A549 (cell line): Measurements from ENCODE around the gene SLC25A5.

Source experiments
- BHLHE40 ChIP-seq: IDR thresholded peaks from 2 replicates; pipeline ENCODE4 v1.6.1; 2012; ENCODE audit warnings: low read depth, low read length, inconsistent platforms
- CBX2 ChIP-seq: fragments of 200-600 bp; sonication (generic); IDR thresholded peaks from 2 replicates; pipeline ENCODE4 v1.6.1; 2016; ENCODE audit warnings: low read depth, mild to moderate bottlenecking, borderline replicate concordance
- CTCF ChIP-seq: fragments of >200 bp; sonication (Bioruptor Twin); formaldehyde crosslinking; IDR thresholded peaks from 3 replicates; pipeline ENCODE4 v1.5.1; 2016
- EP300 ChIP-seq, 2 experiments: fragments of >200 bp; sonication (Bioruptor Twin); formaldehyde crosslinking; IDR thresholded peaks; 2 replicates in 1 of 2; 3 replicates in 1 of 2; pipeline ENCODE4 v1.6.1; 2016 to 2017
- FOSL2 ChIP-seq, 2 experiments: fragments of 450-650 bp in 1 of 2; fragments of >200 bp in 1 of 2; sonication (Bioruptor Twin) in 1 of 2; formaldehyde crosslinking; IDR thresholded peaks; 2 replicates each; pipeline versions ENCODE4 v1.5.0 to v1.6.1; 2016 to 2020; ENCODE audit warnings: mild to moderate bottlenecking in 1 of 2, moderate library complexity in 1 of 2
- HDAC2 ChIP-seq: fragments of 200-600 bp; sonication (generic); IDR thresholded peaks from 2 replicates; pipeline ENCODE4 v1.6.1; 2016
- POLR2A ChIP-seq: IDR thresholded peaks from 2 replicates; pipeline ENCODE4 v1.6.1; 2012; ENCODE audit warnings: mild to moderate bottlenecking, low read length
- RAD21 ChIP-seq, 2 experiments: fragments of >200 bp in 1 of 2; sonication (Bioruptor Twin) in 1 of 2; formaldehyde crosslinking in 1 of 2; IDR thresholded peaks in 1 of 2; conservative IDR thresholded peaks in 1 of 2; 2 replicates in 1 of 2; 3 replicates in 1 of 2; pipeline ENCODE4 v1.6.1; 2012 to 2018; ENCODE audit warnings: inconsistent platforms in 1 of 2
- REST ChIP-seq: fragments of 200-600 bp; sonication (generic); IDR thresholded peaks from 2 replicates; pipeline ENCODE4 v1.6.1; 2016; ENCODE audit warnings: antibody characterized with exemption, mild to moderate bottlenecking, moderate library complexity
- RFX5 ChIP-seq: fragments of 450-650 bp; IDR thresholded peaks from 2 replicates; pipeline ENCODE4 v1.7.1; 2014; ENCODE audit warnings: antibody characterized with exemption, mild to moderate bottlenecking, moderate library complexity
- SMC3 ChIP-seq: fragments of >200 bp; sonication (Bioruptor Twin); formaldehyde crosslinking; IDR thresholded peaks from 3 replicates; pipeline ENCODE4 v1.6.1; 2018; ENCODE audit warnings: inconsistent platforms
- TF ChIP-seq, protein P1 (sequence below): fragments of 450-650 bp; IDR thresholded peaks from 2 replicates; pipeline ENCODE4 v1.6.1; 2014; ENCODE audit warnings: antibody characterized with exemption

DNA sequence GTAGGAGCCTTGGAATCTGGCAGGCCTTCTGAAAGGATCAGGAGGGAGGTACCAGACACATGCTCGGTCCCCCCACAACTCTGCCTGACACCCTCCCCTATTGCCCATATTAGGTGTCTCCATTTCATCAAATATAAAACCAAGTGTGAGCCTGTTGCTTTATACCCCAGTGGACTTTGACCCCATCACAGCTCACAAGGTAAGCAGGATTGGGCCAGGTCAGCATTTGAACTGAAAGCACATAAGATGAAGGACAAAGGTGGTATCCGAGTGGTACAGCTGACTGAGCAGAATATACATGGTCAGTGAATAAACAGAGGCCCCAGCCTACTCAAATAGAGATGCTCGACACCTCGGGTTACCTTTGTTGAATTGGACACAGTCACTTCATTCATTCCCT lies 49.1 kb upstream of the SLC25A5 start:
- TF ChIP-seq POLR2A (no peak), RAD21 (conservative IDR thresholded peaks at IDR 0.05 in 1 of 2, IDR thresholded peaks at IDR 0.05 in 1 of 2) (no peak), CBX2 (no peak), EP300 (IDR thresholded peaks at IDR 0.05) (no peak), HDAC2 (no peak), CTCF (no peak), FOSL2 (IDR thresholded peaks at IDR 0.05) (no peak), FOSL2 (CRISPR knock-in tag; IDR thresholded peaks at IDR 0.05) (no peak), SMC3 (no peak), REST (no peak), BHLHE40 (no peak), RFX5 (no peak)
- TF ChIP-seq, protein P1, sequence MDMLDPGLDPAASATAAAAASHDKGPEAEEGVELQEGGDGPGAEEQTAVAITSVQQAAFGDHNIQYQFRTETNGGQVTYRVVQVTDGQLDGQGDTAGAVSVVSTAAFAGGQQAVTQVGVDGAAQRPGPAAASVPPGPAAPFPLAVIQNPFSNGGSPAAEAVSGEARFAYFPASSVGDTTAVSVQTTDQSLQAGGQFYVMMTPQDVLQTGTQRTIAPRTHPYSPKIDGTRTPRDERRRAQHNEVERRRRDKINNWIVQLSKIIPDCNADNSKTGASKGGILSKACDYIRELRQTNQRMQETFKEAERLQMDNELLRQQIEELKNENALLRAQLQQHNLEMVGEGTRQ = no peak
